ENCODE measurements around the gene MNX1. TPM values are rescaled to one million over a fixed set of nuclear protein-coding genes. Genes with fewer than 3 reads are reported as not detected.

The MNX1 gene
- total and polyA plus RNA-seq, 2 of the 4 experiments (the other 2 are of a cell fraction) = not detected

DNA sequence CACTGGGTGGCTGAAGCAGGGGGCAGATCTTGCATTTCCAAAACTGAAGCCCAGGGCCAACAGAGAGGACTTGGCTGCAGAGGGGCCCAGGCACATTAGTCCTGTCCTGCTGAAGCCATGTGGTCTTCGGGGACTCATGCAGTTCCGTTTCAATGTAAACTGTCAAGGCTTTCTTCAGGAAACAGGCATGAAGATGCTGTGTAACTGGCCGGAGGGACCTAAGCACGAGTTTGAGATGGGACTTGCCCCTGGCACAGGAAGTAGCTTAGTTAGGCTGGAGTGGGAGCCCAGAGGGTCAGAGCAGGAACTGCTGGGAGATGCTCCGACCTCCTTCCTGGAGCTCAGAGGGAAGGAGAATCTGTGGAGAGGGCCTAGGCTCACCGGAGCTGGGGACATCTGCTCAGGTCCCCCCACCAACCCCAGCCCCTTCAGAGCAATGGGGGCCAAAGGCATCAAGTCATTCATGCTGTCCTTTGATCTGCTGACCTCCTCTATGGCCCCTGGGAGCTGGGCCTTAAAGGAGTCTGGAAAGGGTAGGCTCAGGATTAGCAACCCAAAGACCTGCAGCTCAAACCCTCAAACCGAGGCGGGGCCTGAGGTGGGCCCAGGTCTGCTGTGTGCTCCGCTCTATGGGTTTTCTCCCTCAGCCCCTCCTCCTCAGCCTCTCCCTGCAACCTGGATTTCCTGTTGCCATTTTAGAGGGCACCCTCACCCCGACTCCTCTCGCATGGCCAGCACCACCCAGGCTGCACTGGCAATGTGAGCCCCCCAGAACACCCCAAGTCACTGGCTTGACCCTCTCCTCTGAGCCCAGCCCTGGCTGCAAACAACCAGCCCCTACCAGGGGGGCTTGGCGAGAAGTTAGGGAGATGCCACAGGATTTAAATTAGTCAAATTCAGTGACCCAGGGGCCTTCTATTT, 4.4 kb upstream of the MNX1 start:
- Histone ChIP-seq H3K9me3 (ENCODE audit: control insufficient read depth, insufficient read depth, low read length) (no peaks in the 10 kb centered on the region; the same call in 1 of the 2 replicates), H2AK9ac (replicated peaks; ENCODE audit: low read depth, low read length, poor library complexity) (no peak overlapping the region), H2AFZ (replicated peaks; ENCODE audit: low read length, poor library complexity) (peak overlapping the region; percentile 39), H3K14ac (replicated peaks; ENCODE audit: low read depth, low read length) (no peak overlapping the region), H3K18ac (ENCODE audit: low read depth, low read length) (no peak overlapping the region), H3K27ac (ENCODE audit: insufficient read depth, low read length) (no peak overlapping the region), H2BK120ac (ENCODE audit: low read depth, low read length) (no peak overlapping the region), H3K9me1 (ENCODE audit: insufficient read depth, low read length) (no peaks in the 10 kb centered on the region), H2AK5ac (ENCODE audit: low read depth, low read length) (no peak overlapping the region), H3K79me1 (ENCODE audit: low read depth in 1 of 2, low read length in 2 of 2) (no peaks in the 10 kb centered on the region), H3K4me2 (ENCODE audit: low read depth, low read length) (no peak overlapping the region), H4K5ac (ENCODE audit: low read depth, low read length) (no peak overlapping the region), H2BK15ac (ENCODE audit: low read depth, low read length) (no peak overlapping the region), H3K23ac (ENCODE audit: low read depth, low read length) (no peak overlapping the region), H4K20me1 (ENCODE audit: insufficient read depth, low read length) (no peaks in the 10 kb centered on the region; the same call in 1 of the 2 replicates), H4K91ac (ENCODE audit: insufficient read depth, low read depth, low read length) (no peak overlapping the region), H3K4me1 (ENCODE audit: control insufficient read depth, insufficient read depth, low read length) (no peaks in the 10 kb centered on the region), H4K8ac (ENCODE audit: low read depth in 2 of 2, low read length in 2 of 2) (no peak overlapping the region), H2BK20ac (ENCODE audit: low read depth, low read length) (no peak overlapping the region), H2BK5ac (ENCODE audit: low read depth, low read length, poor library complexity, severe bottlenecking) (no peak overlapping the region), H3K4ac (ENCODE audit: low read depth, low read length) (no peak overlapping the region), H3K9ac (ENCODE audit: low read depth, low read length) (no peak overlapping the region), H3K36me3 (ENCODE audit: control insufficient read depth, insufficient read depth, low read length) (no peaks in the 10 kb centered on the region), H3K56ac (ENCODE audit: extremely low read depth, insufficient read depth, low read length) (no peak overlapping the region), H3K4me3 (ENCODE audit: insufficient read depth, low read depth, low read length) (no peak overlapping the region), H3K27me3 (ENCODE audit: control insufficient read depth, insufficient read depth, low read length) (peaks cover 95% of the 10 kb centered on the region)
- in situ Hi-C loops (cut with MboI; ENCODE audit: low sequenced_read_pairs) (no loop called here), dilution Hi-C loops (cut with HindIII; ENCODE audit: low sequenced_read_pairs, unreplicated experiment) (no loop called here), intact Hi-C loops (cut with micrococcal nuclease) (no loop called here)
- ATAC-seq (ENCODE audit: low read depth) (no peak), DNase-seq (no peak)
- ChIA-PET POLR2A (ENCODE audit: unreplicated experiment) (no interaction called here), CTCF (no interaction called here)
- WGBS, 2 experiments (ENCODE audit: extremely low coverage in 2 of 2, insufficient read length in 1 of 2) = no CpG with 5 or more reads among the region's 12 CpGs
- BruUV-seq (replicated peaks) = no TSS peak
- TF ChIP-seq NFE2L2 (IDR thresholded peaks at IDR 0.05; ENCODE audit: low read depth, low read length) (no peak), FOS (IDR thresholded peaks at IDR 0.05; ENCODE audit: low read depth, low read length) (no peak), CTCF (conservative IDR thresholded peaks at IDR 0.05; ENCODE audit: low read depth, low read length) (no peak), BHLHE40 (IDR thresholded peaks at IDR 0.05; ENCODE audit: low read depth, low read length) (no peak), ELK1 (IDR thresholded peaks at IDR 0.05; ENCODE audit: borderline replicate concordance, low read depth, low read length) (no peak), CHD1 (IDR thresholded peaks at IDR 0.05; ENCODE audit: low read depth, low read length) (no peak), MAZ (IDR thresholded peaks at IDR 0.05; ENCODE audit: borderline replicate concordance, low read depth, low read length) (no peak), SMC3 (IDR thresholded peaks at IDR 0.05; ENCODE audit: low read depth, low read length) (no peak)

Data from IMR-90 (cell line).